OCI-LY7 (cell line): ENCODE results near the gene ARSH. TPM values are rescaled to one million over a fixed set of nuclear protein-coding genes. Genes with fewer than 3 reads are reported as not detected.
"Not testable (repeated sequence)": the region's sequence is repeated elsewhere in the genome, so short reads cannot be mapped to it uniquely, and the experiment has no call there.

Experiments used
- BruUV-seq: library from RNA; stranded (reverse); fragments of 400-500 nt; replicated peaks from 2 replicates; lab custom pipeline; 2021; lab: Mats Ljungman, UMichigan
- CTCF ChIA-PET: fragments of 300-600 bp; sonication (Branson Sonifier 250); formaldehyde crosslinking; loops from one replicate; lab custom pipeline; 2022; ENCODE audit warnings: antibody characterized with exemption; ENCODE audit not compliant: unreplicated experiment; lab: Charles Lee
- POLR2A ChIA-PET: fragments of 300-600 bp; sonication (Branson Sonifier 250); formaldehyde crosslinking; loops from one replicate; lab custom pipeline; 2022; ENCODE audit warnings: antibody characterized with exemption; lab: Charles Lee
- DNase-seq: peaks from one replicate; pipeline ENCODE4 v3.0.0-alpha.2; 2015; ENCODE audit warnings: low spot score
- H2AFZ ChIP-seq: fragments of 200-600 bp; sonication (generic), shearing (Covaris generic); 2 replicates; pipeline ENCODE4 v1.6.1; 2014; ENCODE audit warnings: mild to moderate bottlenecking, antibody characterized with exemption, low read length, moderate library complexity
- H3K27ac ChIP-seq: fragments of 200-600 bp; sonication (generic); 2 replicates; pipeline ENCODE4 v1.5.1; 2014; ENCODE audit warnings: mixed run types, low read depth, mild to moderate bottlenecking, moderate library complexity, low read length, inconsistent platforms; ENCODE audit not compliant: poor library complexity, severe bottlenecking
- H3K36me3 ChIP-seq: fragments of 200-600 bp; sonication (generic); 2 replicates; pipeline ENCODE4 v1.6.1; 2014; ENCODE audit warnings: mild to moderate bottlenecking, antibody characterized with exemption, low read length, moderate library complexity, mixed read lengths; ENCODE audit not compliant: insufficient read depth
- H3K4me1 ChIP-seq: fragments of 200-600 bp; sonication (generic); 2 replicates; pipeline ENCODE4 v1.5.1; 2014; ENCODE audit warnings: mild to moderate bottlenecking, low read length; ENCODE audit not compliant: insufficient read depth, poor library complexity, severe bottlenecking
- H3K4me2 ChIP-seq: fragments of 200-600 bp; sonication (generic); 2 replicates; pipeline ENCODE4 v1.6.1; 2014; ENCODE audit warnings: mild to moderate bottlenecking, low read length
- H3K4me3 ChIP-seq: fragments of 200-600 bp; sonication (generic); 2 replicates; pipeline ENCODE4 v1.5.1; 2014; ENCODE audit warnings: mild to moderate bottlenecking, low read depth, low read length; ENCODE audit not compliant: poor library complexity, severe bottlenecking
- H3K79me2 ChIP-seq: fragments of 200-600 bp; sonication (generic); 2 replicates; pipeline ENCODE4 v1.6.1; 2016; ENCODE audit warnings: low read depth, mild to moderate bottlenecking, low read length, moderate library complexity, mixed read lengths; ENCODE audit not compliant: insufficient read depth
- H3K9me2 ChIP-seq: fragments of 200-600 bp; sonication (generic); 2 replicates; pipeline ENCODE4 v1.6.1; 2016; ENCODE audit warnings: mild to moderate bottlenecking, low read length, mixed read lengths; ENCODE audit not compliant: insufficient read depth
- H3K9me3 ChIP-seq: fragments of 200-600 bp; sonication (generic); 2 replicates; pipeline ENCODE4 v1.6.1; 2014; ENCODE audit warnings: mild to moderate bottlenecking, mixed run types, low read length, mixed read lengths
- H4K20me1 ChIP-seq: fragments of 200-600 bp; sonication (generic); 2 replicates; pipeline ENCODE4 v1.6.1; 2014; ENCODE audit warnings: mild to moderate bottlenecking, antibody characterized with exemption, low read length, moderate library complexity, mixed read lengths; ENCODE audit not compliant: insufficient read depth
- CTCF ChIP-seq: fragments of 200-600 bp; sonication (generic); conservative IDR thresholded peaks from 2 replicates; pipeline ENCODE4 v1.5.1; 2014; ENCODE audit warnings: mild to moderate bottlenecking, antibody characterized with exemption, low read length, moderate library complexity, mixed read lengths
- EZH2phosphoT487 ChIP-seq: fragments of 200-600 bp; sonication (generic); IDR thresholded peaks from 2 replicates; pipeline ENCODE4 v1.6.1; 2018; ENCODE audit warnings: low read depth, borderline replicate concordance, mild to moderate bottlenecking, mixed run types, antibody characterized with exemption, low read length, moderate library complexity, mixed read lengths
- intact Hi-C: fragments of 100-400 bp; cut with micrococcal nuclease; formaldehyde crosslinking; loops from one replicate; pipeline ENCODE4 v1.10.0; 2022; ENCODE audit not compliant: unreplicated experiment
- total RNA-seq, 2 experiments: library from RNA; depleted of rRNA in 1 of 2; stranded (reverse); fragments of >200 nt in 1 of 2; shearing (Covaris generic) in 1 of 2; gene quantifications; 2 replicates each; pipeline ENCODE4 v1.2.3, GENCODE V29; 2014 to 2022

The ARSH gene
- total RNA-seq, 2 experiments from 2014 or later, result not detected

- Histone ChIP-seq H2AFZ (no peak overlapping the region), H4K20me1 (no peaks in the 10 kb centered on the region), H3K4me1 (no peaks in the 10 kb centered on the region), H3K79me2 (no peaks in the 10 kb centered on the region), H3K4me3 (no peak overlapping the region), H3K4me2 (no peak overlapping the region), H3K9me3 (no peaks in the 10 kb centered on the region), H3K36me3 (no peaks in the 10 kb centered on the region), H3K27ac (no peak overlapping the region), H3K9me2 (no peaks in the 10 kb centered on the region)
- intact Hi-C loops, result no loop called here
- CTCF ChIA-PET, result no interaction called here
- DNase-seq, result no peak
- TF ChIP-seq CTCF, result no peak
- no peak for TF ChIP-seq EZH2phosphoT487
- no TSS peak for BruUV-seq
- POLR2A ChIA-PET, result interaction anchor here (0.7 kb wide), 1 partner anchor 649 kb away, joined by 4 read pairs; no protein-coding TSS in a partner anchor
Observed at GRCh38 chrX:2974961-2975360, 31.4 kb upstream of the ARSH start.

- H3K36me3 ChIP-seq, H3K9me2 ChIP-seq, H3K4me2 ChIP-seq, H3K27ac ChIP-seq, H3K9me3 ChIP-seq, intact Hi-C loops, CTCF ChIA-PET, H4K20me1 ChIP-seq, H3K79me2 ChIP-seq, DNase-seq, H2AFZ ChIP-seq, H3K4me3 ChIP-seq, BruUV-seq, POLR2A ChIA-PET, H3K4me1 ChIP-seq: not testable (repeated sequence)
Observed at GRCh38 chrX:2978639-2979038, 27.7 kb upstream of the ARSH start.

- H3K9me2 ChIP-seq, result no peaks in the 10 kb centered on the region
Observed at GRCh38 chrX:2984342-2984741, 22.0 kb upstream of the ARSH start.

More at GRCh38 chrX:2984342-2984741, 22.0 kb upstream of the ARSH start:
- H3K4me2 ChIP-seq, result no peak overlapping the region
- ChIA-PET CTCF (no interaction called here), POLR2A (no interaction called here)
- H4K20me1 ChIP-seq, result no peaks in the 10 kb centered on the region
- H3K9me3 ChIP-seq, result no peaks in the 10 kb centered on the region
- DNase-seq, result no peak
- no peaks in the 10 kb centered on the region for H3K79me2 ChIP-seq
- intact Hi-C loops, result no loop called here
- H3K36me3 ChIP-seq, result no peaks in the 10 kb centered on the region
- no peak overlapping the region for H2AFZ ChIP-seq
- no peaks in the 10 kb centered on the region for H3K4me1 ChIP-seq
- H3K4me3 ChIP-seq, result no peak overlapping the region
- H3K27ac ChIP-seq, result no peak overlapping the region
- no TSS peak for BruUV-seq
- TF ChIP-seq CTCF (no peak), EZH2phosphoT487 (no peak)
